Measurements from ENCODE around the gene SPEF1. TPM values are rescaled to one million over a fixed set of nuclear protein-coding genes. Genes with fewer than 3 reads are reported as not detected.
A peak's percentile ranks its signal among the peaks of the same experiment; 100 is the strongest.

SPEF1 gene
- total and polyA plus RNA-seq, 4 experiments from 2014 or later = 0.15 TPM; not detected in 3

- Mint-ChIP-seq H3K27me3 (peaks cover 0 to 2% of the 10 kb centered on the region in 2 donors), H3K27ac (peak overlapping the region in 6 of 7 donors; percentile 30 to 85 (median 64)), H3K9me3 (peaks cover 0 to under 1% (median 0%) of the 10 kb centered on the region in 8 donors), H3K4me3 (peak overlapping the region; percentile 48 to 78 (median 76)), H3K36me3 (peaks cover 3 to 6% of the 10 kb centered on the region in 2 donors), H3K4me1 (peaks cover 2 to 14% (median 12%) of the 10 kb centered on the region in 4 donors)
- no peak for DNase-seq
- Histone ChIP-seq H3K27ac (ENCODE audit: low read depth, low read length) (no peak overlapping the region), H3K27me3 (ENCODE audit: insufficient read depth, low read length) (no peaks in the 10 kb centered on the region), H3K4me1 (ENCODE audit: insufficient read depth, low read length) (no peaks in the 10 kb centered on the region), H3K36me3 (ENCODE audit: insufficient read depth, low read length) (no peaks in the 10 kb centered on the region), H3K4me3 (ENCODE audit: low read length in 2 of 2) (peak overlapping the region in 1 of 2 donors; percentile 23), H3K9me3 (ENCODE audit: control insufficient read depth in 1 of 2, low read length in 2 of 2) (no peaks in the 10 kb centered on the region)
- POLR2A ChIA-PET (ENCODE audit: partially characterized antibody) = interaction anchor here (0.7 to 1.8 kb wide), 4 partner anchors 15 to 333 kb away, joined by 3 to 9 read pairs (median 4); partner anchors contain the start of genes ADISSP and AP5S1
- intact Hi-C loops (cut with micrococcal nuclease) = no loop called here
- CTCF ChIA-PET (ENCODE audit: partially characterized antibody) = interaction anchor here (0.5 to 6.2 kb wide), 9 partner anchors 15 to 451 kb away, joined by 3 to 64 read pairs (median 4); partner anchors contain the start of genes ADISSP and AP5S1
These were observed 28.9 kb downstream of the SPEF1 start for GRCh38 chr20:3752386-3752759.

- H3K36me3 Mint-ChIP-seq = peaks cover 3 to 4% of the 10 kb centered on the region in 2 donors
- Histone ChIP-seq H3K36me3 (ENCODE audit: insufficient read depth, low read length) (no peaks in the 10 kb centered on the region), H3K9me3 (ENCODE audit: control insufficient read depth in 1 of 2, low read length in 2 of 2) (no peaks in the 10 kb centered on the region), H3K4me1 (ENCODE audit: insufficient read depth, low read length) (no peaks in the 10 kb centered on the region), H3K27me3 (ENCODE audit: insufficient read depth, low read length) (no peaks in the 10 kb centered on the region), H3K27ac (ENCODE audit: low read depth, low read length) (no peak overlapping the region), H3K4me3 (ENCODE audit: low read length in 2 of 2) (peak overlapping the region in 1 of 2 donors; percentile 23)
- H3K27me3 Mint-ChIP-seq = peaks cover 0 to 3% of the 10 kb centered on the region in 2 donors
- CTCF ChIA-PET (ENCODE audit: partially characterized antibody) = interaction anchor here (1.0 to 6.2 kb wide), 8 partner anchors 9 to 341 kb away, joined by 3 to 64 read pairs (median 5); partner anchors contain the start of genes ADISSP and AP5S1
- DNase-seq = peak; percentile 34 to 73 (median 52)
- H3K9me3 Mint-ChIP-seq = peaks cover 0 to 2% (median 0%) of the 10 kb centered on the region in 8 donors
- H3K4me1 Mint-ChIP-seq = peaks cover 2 to 14% (median 12%) of the 10 kb centered on the region in 4 donors
- POLR2A ChIA-PET (ENCODE audit: partially characterized antibody) = interaction anchor here (1.2 kb wide), 1 partner anchor 33 kb away, joined by 3 read pairs; no protein-coding TSS in a partner anchor
- intact Hi-C loops (cut with micrococcal nuclease) = no loop called here
- H3K4me3 Mint-ChIP-seq = peak overlapping the region in 7 of 8 donors; percentile 50 to 78 (median 76)
- peak overlapping the region in 6 of 7 donors; percentile 30 to 85 (median 64) for H3K27ac Mint-ChIP-seq
These were observed 29.4 kb downstream of the SPEF1 start for GRCh38 chr20:3751675-3752385.

GRCh38 chr20:3751305-3751674, 30.0 kb downstream of the SPEF1 start:
- Mint-ChIP-seq H3K27ac (no peak overlapping the region), H3K4me1 (peaks cover 2 to 14% (median 12%) of the 10 kb centered on the region in 4 donors), H3K9me3 (peaks cover 0 to 2% (median 0%) of the 10 kb centered on the region in 8 donors), H3K36me3 (peaks cover 0 to 3% of the 10 kb centered on the region in 2 donors), H3K4me3 (peak overlapping the region in 4 of 8 donors; percentile 25 to 65 (median 50)), H3K27me3 (peaks cover 0 to 3% of the 10 kb centered on the region in 2 donors)
- H3K4me1 ChIP-seq (ENCODE audit: insufficient read depth, low read length) = no peaks in the 10 kb centered on the region
- ChIA-PET CTCF (ENCODE audit: partially characterized antibody) (interaction anchor here (0.7 to 6.2 kb wide), 7 partner anchors 9 to 258 kb away, joined by 3 to 64 read pairs (median 3); partner anchors contain the start of gene ADISSP), POLR2A (ENCODE audit: partially characterized antibody) (interaction anchor here (0.5 to 1.2 kb wide), 2 partner anchors 33 to 1378 kb away, joined by 3 read pairs; no protein-coding TSS in a partner anchor)
- H3K27me3 ChIP-seq (ENCODE audit: insufficient read depth, low read length) = no peaks in the 10 kb centered on the region
- H3K4me3 ChIP-seq (ENCODE audit: low read length in 2 of 2) = no peak overlapping the region
- H3K27ac ChIP-seq (ENCODE audit: low read depth, low read length) = no peak overlapping the region
- H3K36me3 ChIP-seq (ENCODE audit: insufficient read depth, low read length) = no peaks in the 10 kb centered on the region
- no peaks in the 10 kb centered on the region for H3K9me3 ChIP-seq (ENCODE audit: control insufficient read depth in 1 of 2, low read length in 2 of 2)
- intact Hi-C loops (cut with micrococcal nuclease) = no loop called here
- DNase-seq = no peak

GRCh38 chr20:3749689-3750531, 31.3 kb downstream of the SPEF1 start:
- Histone ChIP-seq H3K36me3 (ENCODE audit: insufficient read depth, low read length) (no peaks in the 10 kb centered on the region), H3K4me3 (ENCODE audit: low read length in 2 of 2) (no peak overlapping the region), H3K9me3 (ENCODE audit: control insufficient read depth in 1 of 2, low read length in 2 of 2) (no peaks in the 10 kb centered on the region), H3K4me1 (ENCODE audit: insufficient read depth, low read length) (peaks cover 7% of the 10 kb centered on the region), H3K27ac (ENCODE audit: low read depth, low read length) (no peak overlapping the region), H3K27me3 (ENCODE audit: insufficient read depth, low read length) (no peaks in the 10 kb centered on the region)
- Mint-ChIP-seq H3K27me3 (peaks cover 0 to 3% of the 10 kb centered on the region in 2 donors), H3K27ac (no peak overlapping the region), H3K36me3 (peaks cover 0 to 3% of the 10 kb centered on the region in 2 donors), H3K4me1 (peaks cover 2 to 21% (median 17%) of the 10 kb centered on the region in 4 donors), H3K4me3 (no peak overlapping the region), H3K9me3 (peaks cover 0 to 2% (median 0%) of the 10 kb centered on the region in 8 donors)
- no peak for DNase-seq
- intact Hi-C loops (cut with micrococcal nuclease) = no loop called here
- ChIA-PET CTCF (ENCODE audit: partially characterized antibody) (interaction anchor here (1.7 to 6.2 kb wide), 3 partner anchors 11 to 105 kb away, joined by 7 to 64 read pairs (median 38); partner anchors contain the start of gene ADISSP), POLR2A (ENCODE audit: partially characterized antibody) (interaction anchor here (1.0 kb wide), 1 partner anchor 18 kb away, joined by 3 read pairs; the partner anchor contains the start of gene ADISSP)

GRCh38 chr20:3749087-3749688, 32.1 kb downstream of the SPEF1 start:
- H3K36me3 ChIP-seq (ENCODE audit: insufficient read depth, low read length) = no peaks in the 10 kb centered on the region
- Mint-ChIP-seq H3K4me1 (peaks cover 8 to 28% (median 23%) of the 10 kb centered on the region in 4 donors), H3K27ac (peak overlapping the region in 1 of 7 donors; percentile 6), H3K4me3 (no peak overlapping the region), H3K36me3 (no peaks in the 10 kb centered on the region), H3K9me3 (peaks cover 0 to 2% (median 0%) of the 10 kb centered on the region in 8 donors), H3K27me3 (peaks cover 5 to 6% of the 10 kb centered on the region in 2 donors)
- peaks cover 12% of the 10 kb centered on the region for H3K4me1 ChIP-seq (ENCODE audit: insufficient read depth, low read length)
- no peak for DNase-seq
- H3K27me3 ChIP-seq (ENCODE audit: insufficient read depth, low read length) = no peaks in the 10 kb centered on the region
- H3K27ac ChIP-seq (ENCODE audit: low read depth, low read length) = no peak overlapping the region
- no peaks in the 10 kb centered on the region for H3K9me3 ChIP-seq (ENCODE audit: control insufficient read depth in 1 of 2, low read length in 2 of 2)
- ChIA-PET POLR2A (ENCODE audit: partially characterized antibody) (interaction anchor here (1.0 kb wide), 1 partner anchor 19 kb away, joined by 3 read pairs; the partner anchor contains the start of gene ADISSP), CTCF (ENCODE audit: partially characterized antibody) (interaction anchor here (1.7 kb wide), 1 partner anchor 8 kb away, joined by 4 read pairs; no protein-coding TSS in a partner anchor)
- intact Hi-C loops (cut with micrococcal nuclease) = no loop called here
- H3K4me3 ChIP-seq (ENCODE audit: low read length in 2 of 2) = no peak overlapping the region

GRCh38 chr20:3748073-3748472, 33.2 kb downstream of the SPEF1 start:
- Mint-ChIP-seq H3K9me3 (peaks cover 0 to 2% (median 0%) of the 10 kb centered on the region in 8 donors), H3K27ac (no peak overlapping the region), H3K27me3 (peaks cover 5 to 6% of the 10 kb centered on the region in 2 donors), H3K4me3 (no peak overlapping the region), H3K4me1 (peaks cover 7 to 29% (median 22%) of the 10 kb centered on the region in 4 donors), H3K36me3 (no peaks in the 10 kb centered on the region)
- ChIA-PET CTCF (ENCODE audit: partially characterized antibody) (interaction anchor here (1.7 kb wide), 1 partner anchor 9 kb away, joined by 4 read pairs; no protein-coding TSS in a partner anchor), POLR2A (ENCODE audit: partially characterized antibody) (no interaction called here)
- no peak overlapping the region for H3K27ac ChIP-seq (ENCODE audit: low read depth, low read length)
- no peaks in the 10 kb centered on the region for H3K9me3 ChIP-seq (ENCODE audit: control insufficient read depth in 1 of 2, low read length in 2 of 2)
- H3K4me3 ChIP-seq (ENCODE audit: low read length in 2 of 2) = no peak overlapping the region
- intact Hi-C loops (cut with micrococcal nuclease) = no loop called here
- peaks cover 12% of the 10 kb centered on the region for H3K4me1 ChIP-seq (ENCODE audit: insufficient read depth, low read length)
- no peaks in the 10 kb centered on the region for H3K36me3 ChIP-seq (ENCODE audit: insufficient read depth, low read length)
- no peaks in the 10 kb centered on the region for H3K27me3 ChIP-seq (ENCODE audit: insufficient read depth, low read length)
- DNase-seq = no peak
